Subcutaneous abdominal adipose tissue (tissue), 5 donors: Measurements from ENCODE around the gene KATNA1.

Source experiments
- H3K27ac ChIP-seq: one replicate; pipeline ENCODE4 v1.7.0; 2013; ENCODE audit warnings: low read depth, mild to moderate bottlenecking, inconsistent platforms, low read length, moderate library complexity
- H3K27me3 ChIP-seq, 5 donors: one replicate each; pipeline ENCODE4 v1.7.0; 2013; ENCODE audit warnings: low read length in 5 of 5, inconsistent platforms in 1 of 5; ENCODE audit not compliant: control insufficient read depth in 5 of 5, insufficient read depth in 4 of 5
- H3K36me3 ChIP-seq, 5 donors: one replicate each; pipeline ENCODE4 v1.7.0; 2013; ENCODE audit warnings: low read length in 5 of 5; ENCODE audit not compliant: control insufficient read depth in 5 of 5, insufficient read depth in 5 of 5
- H3K4me1 ChIP-seq, 5 donors: one replicate each; pipeline ENCODE4 v1.7.0; 2013; ENCODE audit warnings: low read length in 5 of 5, mild to moderate bottlenecking in 3 of 5, moderate library complexity in 1 of 5; ENCODE audit not compliant: control insufficient read depth in 5 of 5, insufficient read depth in 5 of 5
- H3K4me3 ChIP-seq, 5 donors: one replicate each; pipeline ENCODE4 v1.7.0; 2013; ENCODE audit warnings: low read length in 5 of 5, low read depth in 1 of 5
- H3K9ac ChIP-seq, 5 donors: one replicate each; pipeline ENCODE4 v1.7.0; 2013; ENCODE audit warnings: low read length in 5 of 5, mild to moderate bottlenecking in 4 of 5, moderate library complexity in 3 of 5
- H3K9me3 ChIP-seq, 5 donors: one replicate each; pipeline ENCODE4 v1.7.0; 2013; ENCODE audit warnings: low read length in 5 of 5; ENCODE audit not compliant: control insufficient read depth in 5 of 5
- donor health status: healthy.
- donor health status: healthy.
- donor health status: healthy.
- donor health status: healthy.
- donor health status: healthy.

KATNA1 gene

GRCh38 chr6:149615805-149616204, 32.7 kb downstream of the KATNA1 start:
- Histone ChIP-seq H3K27me3 (no peaks in the 10 kb centered on the region), H3K4me1 (no peaks in the 10 kb centered on the region), H3K27ac (no peak overlapping the region), H3K9me3 (peaks cover 0 to 11% (median 10%) of the 10 kb centered on the region in 5 donors), H3K4me3 (no peak overlapping the region), H3K9ac (no peak overlapping the region), H3K36me3 (peaks cover 9 to 27% (median 14%) of the 10 kb centered on the region in 5 donors)

DNA sequence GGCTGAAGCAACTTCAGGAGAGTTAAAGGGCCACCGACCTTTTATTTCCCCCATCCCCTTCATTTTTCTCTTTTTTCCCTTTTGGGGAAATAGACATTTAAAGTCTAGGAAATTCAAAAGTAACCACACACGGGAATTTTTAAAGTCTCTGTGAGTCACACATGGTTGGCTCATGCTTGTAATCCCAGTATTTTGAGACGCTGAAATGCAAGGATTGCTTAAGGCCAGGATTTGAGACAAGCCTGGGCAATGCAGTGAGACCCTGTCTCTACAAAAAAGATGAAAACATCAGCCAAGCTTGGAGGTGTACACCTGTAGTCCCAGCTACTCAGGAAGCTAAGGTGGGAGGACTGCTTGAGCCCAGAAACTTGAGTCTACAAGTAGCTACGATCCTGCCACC, 34.2 kb downstream of the KATNA1 start:
- Histone ChIP-seq H3K27ac (no peak overlapping the region), H3K4me3 (no peak overlapping the region), H3K36me3 (peaks cover 5 to 20% (median 11%) of the 10 kb centered on the region in 5 donors), H3K9ac (no peak overlapping the region), H3K4me1 (no peaks in the 10 kb centered on the region), H3K9me3 (peaks cover 0 to 11% (median 10%) of the 10 kb centered on the region in 5 donors), H3K27me3 (no peaks in the 10 kb centered on the region)

DNA sequence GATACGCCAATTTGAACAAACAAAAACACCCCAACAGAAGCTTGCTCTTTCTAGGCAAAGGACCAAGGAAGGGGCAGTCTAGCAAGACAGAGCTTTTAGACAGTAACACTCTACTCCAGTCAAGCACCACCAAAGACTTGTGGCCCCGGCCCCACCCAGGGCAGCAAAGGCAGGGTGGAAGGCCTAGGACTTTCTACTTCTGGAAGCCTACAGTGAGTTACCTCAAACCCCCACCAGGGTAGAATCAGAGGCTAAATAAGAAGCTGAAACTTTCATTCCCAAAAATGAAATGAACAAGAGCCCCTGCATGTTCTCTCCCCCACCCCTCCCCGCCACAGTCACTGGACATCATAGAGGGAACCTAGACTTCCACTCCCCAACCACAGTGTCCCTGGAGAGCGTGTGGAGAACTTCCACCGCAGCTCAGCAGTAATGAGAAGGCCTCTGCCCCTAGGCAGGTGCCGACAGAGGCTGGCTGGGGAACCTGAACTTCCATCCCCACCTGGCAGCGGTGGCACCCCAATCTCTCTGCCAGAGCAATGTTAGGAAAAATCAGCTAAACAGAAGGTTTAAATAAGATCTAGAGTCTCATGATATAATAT, 40.0 kb downstream of the KATNA1 start:
- H3K27ac ChIP-seq = no peak overlapping the region
- H3K9me3 ChIP-seq = peaks cover 0 to 4% (median 4%) of the 10 kb centered on the region in 5 donors
- no peak overlapping the region for H3K9ac ChIP-seq
- no peak overlapping the region for H3K4me3 ChIP-seq
- peaks cover 2 to 9% (median 3%) of the 10 kb centered on the region in 5 donors for H3K36me3 ChIP-seq
- no peaks in the 10 kb centered on the region for H3K4me1 ChIP-seq
- H3K27me3 ChIP-seq = no peaks in the 10 kb centered on the region

GRCh38 chr6:149600508-149600907, 48.0 kb downstream of the KATNA1 start:
- Histone ChIP-seq H3K9me3 (no peaks in the 10 kb centered on the region), H3K4me3 (no peak overlapping the region), H3K36me3 (peaks cover 23 to 54% (median 42%) of the 10 kb centered on the region in 5 donors)

DNA sequence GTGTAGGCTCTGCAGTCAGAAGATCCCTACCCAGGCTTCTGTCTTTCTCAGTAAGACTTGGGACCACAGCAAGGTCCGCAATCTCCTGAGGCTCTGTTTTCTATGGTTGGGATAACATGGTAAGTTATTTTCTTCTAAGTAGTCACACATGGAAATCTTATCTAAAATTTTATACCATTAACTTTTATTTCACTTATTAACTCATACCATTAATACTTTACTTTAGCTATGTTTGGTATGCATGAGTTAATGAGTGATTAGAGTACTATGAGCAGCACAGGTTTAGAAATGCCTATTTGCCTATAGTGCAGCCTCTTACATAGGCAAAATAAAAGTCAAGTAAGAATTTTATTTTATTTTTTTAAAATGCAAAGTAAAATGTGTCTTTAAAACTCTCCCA, 55.1 kb downstream of the KATNA1 start:
- H3K27ac ChIP-seq = no peak overlapping the region
- H3K9me3 ChIP-seq = no peaks in the 10 kb centered on the region
- no peaks in the 10 kb centered on the region for H3K27me3 ChIP-seq
- H3K4me3 ChIP-seq = no peak overlapping the region
- H3K9ac ChIP-seq = no peak overlapping the region
- H3K36me3 ChIP-seq = peaks cover 44 to 77% (median 55%) of the 10 kb centered on the region in 5 donors
- H3K4me1 ChIP-seq = no peaks in the 10 kb centered on the region

More at GRCh38 chr6:149600508-149600907, 48.0 kb downstream of the KATNA1 start:
- Histone ChIP-seq H3K9ac (no peak overlapping the region), H3K4me1 (no peaks in the 10 kb centered on the region), H3K27me3 (no peaks in the 10 kb centered on the region), H3K27ac (no peak overlapping the region)

- no peaks in the 10 kb centered on the region for H3K9me3 ChIP-seq
- H3K36me3 ChIP-seq = peaks cover 43 to 74% (median 53%) of the 10 kb centered on the region in 5 donors
- H3K27ac ChIP-seq = no peak overlapping the region
- no peaks in the 10 kb centered on the region for H3K27me3 ChIP-seq
- no peak overlapping the region for H3K9ac ChIP-seq
- H3K4me1 ChIP-seq = no peaks in the 10 kb centered on the region
- no peak overlapping the region for H3K4me3 ChIP-seq
Observed at GRCh38 chr6:149592983-149593382, 55.5 kb downstream of the KATNA1 start.

DNA sequence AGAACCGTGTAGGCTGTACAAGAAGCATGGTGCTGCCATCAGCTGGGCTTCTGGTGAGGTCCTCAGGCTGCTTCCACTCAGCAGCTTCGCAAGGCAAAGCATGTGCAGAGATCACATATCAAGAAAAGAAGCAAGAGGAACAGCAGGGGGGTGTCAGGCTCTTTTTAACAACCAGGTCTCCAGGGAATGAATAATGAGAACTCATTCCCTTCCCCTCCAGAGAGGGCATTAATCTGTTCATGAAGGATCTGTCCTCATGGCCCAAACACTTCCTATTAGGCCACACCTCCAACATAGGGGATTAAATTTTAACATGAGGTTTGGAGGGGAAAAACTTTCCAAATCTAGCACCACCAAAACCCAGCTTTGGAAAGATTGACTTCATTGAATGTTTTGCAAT, 62.4 kb downstream of the KATNA1 start:
- peaks cover 18 to 58% (median 34%) of the 10 kb centered on the region in 5 donors for H3K36me3 ChIP-seq
- H3K27me3 ChIP-seq = no peaks in the 10 kb centered on the region
- H3K9me3 ChIP-seq = no peaks in the 10 kb centered on the region
- H3K9ac ChIP-seq = no peak overlapping the region
- H3K4me3 ChIP-seq = no peak overlapping the region
- H3K4me1 ChIP-seq = no peaks in the 10 kb centered on the region
- H3K27ac ChIP-seq = no peak overlapping the region

DNA sequence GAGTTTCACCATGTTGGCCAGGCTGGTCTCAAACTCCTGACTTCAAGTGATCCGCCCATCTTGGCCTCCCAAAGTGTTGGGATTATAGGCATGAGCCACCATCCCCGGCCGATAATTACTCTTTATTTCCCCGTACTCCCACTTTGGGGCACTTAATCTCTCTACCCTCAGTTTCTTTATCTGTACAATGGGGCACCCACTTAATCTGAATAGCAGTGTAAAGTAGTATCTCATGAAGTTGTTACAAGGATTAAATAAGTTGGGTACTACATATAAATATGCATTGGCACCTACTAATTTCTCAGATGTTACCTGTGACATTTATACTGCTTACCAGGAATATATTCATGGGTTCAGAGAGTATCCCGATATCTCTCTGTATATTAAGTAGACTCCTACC, 67.2 kb downstream of the KATNA1 start:
- H3K36me3 ChIP-seq = peaks cover 27 to 50% (median 42%) of the 10 kb centered on the region in 5 donors
- no peak overlapping the region for H3K27ac ChIP-seq
- H3K9me3 ChIP-seq = no peaks in the 10 kb centered on the region
- no peak overlapping the region for H3K4me3 ChIP-seq
- H3K27me3 ChIP-seq = no peaks in the 10 kb centered on the region
- H3K9ac ChIP-seq = no peak overlapping the region
- H3K4me1 ChIP-seq = no peaks in the 10 kb centered on the region

DNA sequence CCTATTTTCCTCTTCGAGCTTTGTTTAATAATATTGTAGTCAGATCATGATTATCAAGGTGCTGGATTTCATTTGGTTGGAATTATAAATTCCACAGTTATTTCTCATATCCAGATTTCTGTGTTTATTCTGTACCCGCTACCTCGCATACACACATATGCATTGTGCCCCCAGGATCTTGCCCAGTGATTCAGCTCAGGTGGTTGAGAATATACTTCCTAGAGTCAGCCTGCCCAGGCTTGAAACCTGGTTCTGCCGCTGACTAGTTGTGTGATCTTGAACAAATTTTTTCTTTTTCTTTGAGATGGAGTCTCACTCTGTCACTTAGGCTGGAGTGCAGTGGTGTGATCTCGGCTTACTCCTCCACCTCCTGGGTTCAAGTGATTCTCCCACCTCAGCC, 67.6 kb downstream of the KATNA1 start:
- Histone ChIP-seq H3K27me3 (no peaks in the 10 kb centered on the region), H3K4me3 (no peak overlapping the region), H3K4me1 (no peaks in the 10 kb centered on the region), H3K27ac (no peak overlapping the region), H3K9ac (no peak overlapping the region), H3K36me3 (peaks cover 29 to 50% (median 42%) of the 10 kb centered on the region in 5 donors), H3K9me3 (no peaks in the 10 kb centered on the region)

DNA sequence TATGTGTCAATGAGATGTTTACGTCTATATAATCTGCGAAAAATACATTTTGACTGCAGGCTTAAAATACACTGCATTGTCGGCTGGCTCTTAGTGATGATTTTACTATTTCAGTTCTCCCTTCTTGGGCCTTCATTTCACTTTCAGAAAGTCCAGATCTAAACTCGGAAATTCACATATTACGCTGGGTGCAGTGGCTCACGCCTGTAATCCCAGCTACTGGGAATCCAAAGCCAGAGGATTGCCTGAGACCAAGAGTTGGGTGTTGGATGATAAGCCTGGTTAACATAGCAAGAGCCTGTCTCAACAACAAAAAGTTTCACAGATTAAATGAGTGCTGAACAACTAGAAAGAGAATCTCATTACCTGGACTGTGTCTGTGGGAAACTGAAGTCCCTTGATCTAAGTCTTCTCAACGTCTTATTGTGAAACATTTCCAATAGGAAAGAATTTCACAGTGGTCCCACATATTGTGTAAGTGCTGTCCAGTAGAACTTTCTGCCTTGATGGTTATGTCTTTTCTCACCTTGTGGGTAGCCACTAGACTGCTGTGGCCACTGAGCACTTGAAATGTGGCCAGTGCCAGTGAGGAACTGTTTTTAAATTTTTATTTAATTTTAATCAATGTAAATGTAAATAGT, 80.4 kb downstream of the KATNA1 start:
- Histone ChIP-seq H3K4me3 (no peak overlapping the region), H3K4me1 (peaks cover 0 to 15% (median 11%) of the 10 kb centered on the region in 5 donors), H3K9me3 (no peaks in the 10 kb centered on the region), H3K27me3 (no peaks in the 10 kb centered on the region), H3K9ac (no peak overlapping the region), H3K36me3 (no peaks in the 10 kb centered on the region), H3K27ac (no peak overlapping the region)
